A549 treated with Mapracorat at 1 μM for 4 hours (cell line): ENCODE results near the gene FFAR4. TPM values are rescaled to one million over a fixed set of nuclear protein-coding genes. Genes with fewer than 3 reads are reported as not detected.

Experiments
- total RNA-seq: library from RNA; stranded (reverse); fragments of 200-300 nt; extraction: Qiagen RNA extraction; gene quantifications from 5 replicates; pipeline ENCODE4 v1.2.3, GENCODE V29; 2022

The FFAR4 gene
- 0.07 to 0.29 TPM (median 0.15 TPM) in 5 replicates for total RNA-seq

GRCh38 chr10:93566435-93567276 is at the start of gene FFAR4:
Gene FFAR4, plus strand, starts transcription at chr10:93566665. Its CDS starts 56 bp downstream, at chr10:93566721.

GRCh38 chr10:93601146-93601773 is 34.8 kb downstream of the FFAR4 start, which contains the start of gene RBP4:
Gene RBP4, minus strand, starts transcription at chr10:93601235. Its CDS starts 207 bp downstream, at chr10:93601028.

GRCh38 chr10:93612311-93612710 is 45.8 kb downstream of the FFAR4 start, which contains the start of gene PDE6C:
Gene PDE6C, plus strand, starts transcription at chr10:93612537. Its CDS starts 189 bp downstream, at chr10:93612726.

Other genes with a start within 250 kb of the FFAR4 start
- 179 to 227 TPM (median 222 TPM) in 5 replicates for gene MYOF, start 84.3 kb upstream of the FFAR4 start, total RNA-seq
- gene CEP55, start 70.1 kb upstream of the FFAR4 start, total RNA-seq: 57.5 to 72.2 TPM (median 65.1 TPM) in 5 replicates
- gene RBP4, start 34.6 kb downstream of the FFAR4 start, total RNA-seq: 6.0 to 11.8 TPM (median 9.4 TPM) in 5 replicates
- gene PDE6C, start 45.9 kb downstream of the FFAR4 start, total RNA-seq: not detected in 5 replicates
- gene FRA10AC1, start 135.9 kb downstream of the FFAR4 start, total RNA-seq: 4.9 to 5.6 TPM (median 5.5 TPM) in 5 replicates
- not detected in 5 replicates for gene LGI1, start 191.3 kb downstream of the FFAR4 start, total RNA-seq